Measurements from ENCODE around the gene PPAT.

PPAT gene

GRCh38 chr4:56433280-56433679 lies 2.1 kb downstream of the PPAT start:
- ATAC-seq: no peak

GRCh38 chr4:56430203-56430602 lies 5.2 kb downstream of the PPAT start:
- ATAC-seq: no peak

DNA sequence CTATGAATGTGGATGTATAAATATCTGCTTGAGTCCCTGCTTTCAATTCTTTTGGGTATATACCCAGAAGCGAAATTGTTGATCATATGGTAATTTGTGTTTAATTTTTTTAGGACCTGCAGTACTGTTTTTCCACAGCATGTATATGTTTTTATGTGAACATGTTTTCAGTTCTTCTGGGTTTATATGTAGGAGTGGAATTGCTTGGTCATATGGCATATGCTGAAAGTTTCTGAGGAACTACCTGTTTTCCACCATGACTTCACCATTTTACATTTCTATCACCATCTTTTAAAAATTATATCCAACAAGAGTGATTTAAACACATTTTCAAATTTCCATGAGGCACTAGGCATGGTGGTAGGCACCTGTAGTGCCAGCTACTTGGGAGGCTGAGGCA lies 8.2 kb downstream of the PPAT start:
- ATAC-seq: no peak

DNA sequence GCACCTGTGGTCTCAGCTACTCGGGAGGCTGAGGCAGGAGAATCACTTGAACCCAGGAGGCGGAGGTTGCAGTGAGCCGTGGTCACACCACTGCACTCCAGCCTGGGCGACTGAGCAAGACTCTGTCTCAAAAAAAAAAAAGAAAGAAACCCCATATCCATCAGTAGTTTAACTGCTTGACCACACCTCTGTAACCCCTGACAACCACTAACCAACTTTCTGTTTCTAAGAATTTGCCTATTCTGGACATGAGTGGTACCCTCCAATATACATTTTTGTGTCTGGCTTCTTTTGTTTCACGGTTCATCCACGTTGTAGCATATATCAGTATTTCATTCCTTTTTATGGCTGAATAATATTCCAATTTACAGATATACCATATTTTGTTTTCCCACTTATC lies 9.1 kb downstream of the PPAT start:
- ATAC-seq: no peak

DNA sequence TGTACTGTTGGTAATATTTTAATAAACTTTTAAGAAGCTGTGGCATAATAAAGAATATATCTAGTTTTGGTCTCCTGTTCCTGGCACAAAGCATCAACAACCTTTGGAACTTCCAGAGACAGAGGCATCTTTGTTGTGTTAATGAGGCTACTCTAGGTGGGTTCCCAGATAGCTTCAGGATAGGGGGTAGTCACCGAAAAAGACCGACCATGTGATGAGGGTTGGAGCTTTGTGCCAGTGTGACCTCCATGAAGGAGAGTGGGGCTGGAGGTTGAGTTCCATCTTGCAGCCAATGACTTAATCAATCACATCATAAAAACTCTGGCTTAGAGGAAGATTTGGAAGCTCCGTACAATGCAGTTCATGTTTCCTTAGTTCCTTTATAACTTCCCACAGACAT lies 9.9 kb downstream of the PPAT start:
- ATAC-seq: no peak

GRCh38 chr4:56424697-56425514 lies 10.5 kb downstream of the PPAT start:
- no peak for ATAC-seq

DNA sequence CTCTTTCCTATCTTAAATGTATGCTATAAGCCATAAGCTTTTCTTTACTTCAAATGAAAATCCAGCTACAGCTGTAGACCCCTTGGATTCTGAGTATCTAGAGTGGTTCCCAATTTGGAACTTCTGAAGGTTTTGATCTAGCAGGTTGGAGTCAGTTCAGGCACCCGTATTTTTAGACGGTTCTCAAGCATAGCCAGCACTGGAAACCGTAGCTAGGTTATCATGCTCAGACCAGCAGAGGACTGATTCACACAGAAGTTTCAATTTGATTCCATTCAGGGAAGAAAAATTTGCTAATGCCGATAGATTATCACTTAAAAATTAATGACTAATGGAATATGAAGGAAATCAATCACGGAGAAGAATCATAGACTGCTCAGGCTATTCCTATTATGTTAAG lies 11.2 kb downstream of the PPAT start:
- ATAC-seq: no peak

DNA sequence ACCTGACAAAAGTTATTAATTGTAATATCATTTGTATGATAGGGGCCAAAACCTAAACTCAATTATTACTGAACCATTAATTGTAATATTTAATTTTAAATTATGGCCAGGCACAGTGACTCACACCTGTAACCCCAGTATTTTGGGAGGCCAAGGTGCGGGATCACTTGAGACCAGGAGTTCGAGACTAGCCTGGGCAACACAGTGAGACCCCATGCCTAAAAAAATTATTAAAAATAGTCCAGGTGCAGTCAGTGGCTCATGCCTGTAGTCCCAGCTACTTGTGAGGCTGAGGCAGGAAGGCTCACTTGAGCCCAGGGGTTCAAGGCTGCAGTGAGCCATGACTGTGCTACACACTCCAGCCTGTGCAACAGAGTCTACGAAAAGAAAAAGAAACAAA lies 18.0 kb downstream of the PPAT start:
- ATAC-seq: no peak

DNA sequence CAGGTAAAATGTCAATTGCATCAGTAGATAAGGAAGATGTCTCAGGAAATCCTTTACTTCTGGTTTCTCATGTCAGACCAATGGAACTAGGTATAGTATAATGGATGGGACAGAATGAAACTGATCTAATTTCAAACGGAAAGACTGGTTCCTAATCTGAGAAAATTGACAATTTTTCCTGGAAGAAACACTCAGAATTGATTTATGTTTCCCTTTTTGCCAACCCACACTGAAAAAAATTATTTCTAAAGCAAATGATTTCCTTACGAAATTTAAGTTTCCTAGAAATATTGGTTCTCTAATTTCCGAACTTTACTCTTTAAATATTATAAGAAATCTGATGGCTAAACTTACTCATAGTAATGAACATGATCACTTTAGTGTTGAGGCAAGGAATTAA lies 19.1 kb downstream of the PPAT start:
- ATAC-seq: no peak

GRCh38 chr4:56414135-56414670 lies 21.2 kb downstream of the PPAT start:
- ATAC-seq: no peak

GRCh38 chr4:56410247-56411062 lies 25.0 kb downstream of the PPAT start:
- ATAC-seq: peak in 1 of 2 donors; percentile 36

GRCh38 chr4:56409511-56410090 lies 25.8 kb downstream of the PPAT start:
- no peak for ATAC-seq

DNA sequence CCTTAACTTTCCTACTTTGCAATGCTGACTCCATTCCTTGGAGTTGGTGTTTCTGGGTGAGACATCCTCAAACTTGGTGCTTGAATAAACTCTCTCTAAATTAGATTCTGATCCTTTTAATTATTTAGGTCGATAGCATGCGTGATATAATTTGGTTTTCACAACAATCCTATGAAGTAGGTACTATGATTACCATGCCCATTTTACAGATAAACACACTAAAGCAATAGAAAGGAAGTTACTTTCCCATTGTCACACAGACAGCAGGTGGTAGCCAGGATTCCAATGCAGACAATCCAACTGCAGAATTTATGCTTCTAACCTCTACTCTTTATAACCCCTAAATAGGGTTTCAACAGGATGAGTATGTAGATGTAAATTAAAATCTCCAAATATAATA lies 26.4 kb downstream of the PPAT start:
- ATAC-seq: no peak

DNA sequence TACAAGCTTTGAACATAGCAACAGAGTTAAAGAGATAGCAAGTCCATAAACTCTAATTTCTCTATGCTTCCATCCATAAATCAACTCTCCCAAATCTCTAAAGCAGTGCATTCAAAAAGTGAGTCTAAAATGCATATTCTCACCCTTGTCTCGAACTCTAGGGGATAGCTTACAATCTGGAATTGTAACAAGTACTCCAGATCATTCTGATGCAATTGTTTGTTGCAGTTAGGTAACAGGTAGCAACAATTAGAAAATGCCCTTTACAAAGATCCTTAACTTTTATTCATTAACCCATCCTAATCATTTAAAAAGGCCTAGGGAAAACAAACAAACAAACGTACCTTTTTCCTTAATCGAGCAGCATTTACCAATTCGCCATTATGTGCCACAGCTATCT lies 29.3 kb downstream of the PPAT start:
- no peak for ATAC-seq

GRCh38 chr4:56405016-56405415 lies 30.4 kb downstream of the PPAT start:
- no peak for ATAC-seq

DNA sequence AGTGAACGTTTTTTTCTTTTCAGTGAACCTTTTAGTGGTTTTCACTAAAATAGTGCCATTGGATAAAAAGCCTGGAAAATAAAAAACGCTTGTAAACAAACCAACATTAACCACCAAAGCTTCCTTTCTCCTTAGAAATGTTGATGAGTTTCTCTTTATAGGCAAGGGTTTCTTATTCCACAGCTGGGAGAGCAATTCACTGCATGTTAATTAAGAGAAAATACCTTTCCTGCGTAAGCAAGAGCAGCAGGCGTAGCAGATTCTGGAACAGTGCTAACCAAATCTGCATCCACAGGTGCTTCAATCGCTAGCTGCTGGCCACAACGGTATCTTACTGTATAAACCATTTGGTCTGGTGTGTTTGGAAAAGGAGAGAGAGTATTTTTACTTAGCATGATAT lies 34.9 kb downstream of the PPAT start:
- ATAC-seq: no peak

- no peak for ATAC-seq
Observed at GRCh38 chr4:56391270-56391669, 44.1 kb downstream of the PPAT start.

GRCh38 chr4:56389558-56389957 lies 45.9 kb downstream of the PPAT start:
- ATAC-seq: no peak

- ATAC-seq: no peak
Observed at GRCh38 chr4:56388306-56388705, 47.1 kb downstream of the PPAT start.

- peak; percentile 95 to 96 for ATAC-seq
Observed at GRCh38 chr4:56387023-56388001, 48.1 kb downstream of the PPAT start, which contains the start of gene AASDH. Gene AASDH, minus strand, starts transcription at chr4:56387491. Its CDS starts 3,192 bp downstream, at chr4:56384299.

GRCh38 chr4:56386091-56386490 lies 49.3 kb downstream of the PPAT start:
- ATAC-seq: no peak

DNA sequence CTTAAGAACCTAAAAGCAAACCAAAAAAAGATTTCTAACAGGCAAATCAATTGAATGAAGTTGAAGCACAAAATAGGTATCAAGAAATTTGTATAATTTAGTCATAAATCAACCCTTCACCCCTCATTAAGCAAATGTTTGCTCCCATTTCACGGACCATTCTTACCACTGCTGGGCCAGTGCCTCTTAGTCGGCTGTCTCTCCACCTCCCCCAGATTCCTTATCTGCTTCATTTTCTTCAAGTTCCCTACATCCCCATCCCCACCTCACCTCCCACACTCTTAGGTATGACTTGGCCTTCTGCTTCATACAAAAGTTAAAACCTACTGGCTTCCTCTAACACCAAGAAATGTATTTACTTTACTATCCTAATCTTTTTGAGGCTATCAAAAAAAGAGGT lies 60.0 kb downstream of the PPAT start:
- ATAC-seq: no peak
